Epithelial cell of esophagus (primary cell): ENCODE data around the gene DUSP2.

ENCODE experiments used
- DNase-seq: peaks from one replicate; pipeline ENCODE4 v3.0.0; 2010; ENCODE audit warnings: low read depth
- H3K4me3 ChIP-seq: 2 replicates; pipeline ENCODE4 v1.5.1; 2011; ENCODE audit warnings: mild to moderate bottlenecking, low read length, control low read depth
- CTCF ChIP-seq: IDR thresholded peaks from 2 replicates; pipeline ENCODE4 v1.5.1; 2011; ENCODE audit warnings: low read depth, mild to moderate bottlenecking, low read length, control low read depth, inconsistent platforms; ENCODE audit not compliant: insufficient read depth; ENCODE audit errors: missing control alignments

The DUSP2 gene

GRCh38 chr2:96150791-96151594 lies 5.8 kb upstream of the DUSP2 start:
- no peak overlapping the region for H3K4me3 ChIP-seq
- TF ChIP-seq CTCF, result no peak
- no peak for DNase-seq

- TF ChIP-seq CTCF, result no peak
- DNase-seq, result no peak
- H3K4me3 ChIP-seq, result no peak overlapping the region
Observed at GRCh38 chr2:96150007-96150640, 4.9 kb upstream of the DUSP2 start.

- DNase-seq, result peak; percentile 87
- TF ChIP-seq CTCF, result no peak
- no peak overlapping the region for H3K4me3 ChIP-seq
Observed at GRCh38 chr2:96148410-96149217, 3.4 kb upstream of the DUSP2 start.

GRCh38 chr2:96147593-96148201 lies 2.5 kb upstream of the DUSP2 start:
- DNase-seq, result no peak
- no peak for TF ChIP-seq CTCF
- no peak overlapping the region for H3K4me3 ChIP-seq

GRCh38 chr2:96146881-96147592 lies 1.8 kb upstream of the DUSP2 start:
- DNase-seq, result no peak
- H3K4me3 ChIP-seq, result no peak overlapping the region
- no peak for TF ChIP-seq CTCF
